D721Med (cell line): ENCODE data around the gene BRSK1.

Experiments
- DNase-seq: peaks from one replicate; pipeline ENCODE4 v3.0.0; 2011; ENCODE audit warnings: low spot score; ENCODE audit not compliant: insufficient read length
- FAIRE-seq: peaks from 2 replicates; lab custom pipeline; 2011; peaks lifted over from hg19 to GRCh38; lab: Jason Lieb, UNC
- TF ChIP-seq, protein P1 (sequence below): IDR thresholded peaks from 2 replicates; pipeline ENCODE4 v1.5.1; 2012; ENCODE audit warnings: mild to moderate bottlenecking, control low read depth; ENCODE audit not compliant: insufficient read depth; ENCODE audit errors: missing control alignments

Gene BRSK1

DNA sequence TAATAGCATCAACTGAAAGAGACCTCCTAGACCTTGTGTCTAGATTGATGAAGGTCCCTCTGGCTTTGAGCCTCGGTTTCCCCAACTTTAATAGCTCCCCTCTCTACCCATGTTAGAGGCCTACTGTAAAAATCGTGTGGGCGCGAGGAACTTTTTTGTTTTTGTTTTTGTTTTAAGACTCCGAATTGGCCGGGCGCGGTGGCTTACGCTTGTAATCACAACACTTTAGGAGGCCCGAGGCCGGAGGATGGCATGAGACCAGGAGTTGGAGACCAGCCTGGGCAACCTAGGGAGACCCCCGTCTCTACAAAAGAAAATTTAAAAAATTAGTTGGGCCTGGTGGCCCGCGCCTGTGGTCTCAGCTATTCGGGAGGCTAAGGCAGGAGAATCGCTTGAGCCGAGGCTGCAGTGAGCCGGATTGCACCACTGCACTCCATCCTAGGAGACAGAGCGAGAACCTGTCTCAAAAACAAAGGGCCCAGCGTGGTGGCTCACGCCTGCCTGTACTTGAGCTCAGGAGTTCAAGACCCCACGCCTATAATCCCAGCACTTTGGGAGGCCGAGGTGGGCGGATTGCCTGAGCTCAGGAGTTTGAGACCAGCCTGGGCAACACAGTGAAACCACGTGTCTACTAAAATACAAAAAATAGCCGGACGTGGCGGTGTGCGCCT lies 24.1 kb upstream of the BRSK1 start:
- FAIRE-seq = no peak
- TF ChIP-seq, protein P1, sequence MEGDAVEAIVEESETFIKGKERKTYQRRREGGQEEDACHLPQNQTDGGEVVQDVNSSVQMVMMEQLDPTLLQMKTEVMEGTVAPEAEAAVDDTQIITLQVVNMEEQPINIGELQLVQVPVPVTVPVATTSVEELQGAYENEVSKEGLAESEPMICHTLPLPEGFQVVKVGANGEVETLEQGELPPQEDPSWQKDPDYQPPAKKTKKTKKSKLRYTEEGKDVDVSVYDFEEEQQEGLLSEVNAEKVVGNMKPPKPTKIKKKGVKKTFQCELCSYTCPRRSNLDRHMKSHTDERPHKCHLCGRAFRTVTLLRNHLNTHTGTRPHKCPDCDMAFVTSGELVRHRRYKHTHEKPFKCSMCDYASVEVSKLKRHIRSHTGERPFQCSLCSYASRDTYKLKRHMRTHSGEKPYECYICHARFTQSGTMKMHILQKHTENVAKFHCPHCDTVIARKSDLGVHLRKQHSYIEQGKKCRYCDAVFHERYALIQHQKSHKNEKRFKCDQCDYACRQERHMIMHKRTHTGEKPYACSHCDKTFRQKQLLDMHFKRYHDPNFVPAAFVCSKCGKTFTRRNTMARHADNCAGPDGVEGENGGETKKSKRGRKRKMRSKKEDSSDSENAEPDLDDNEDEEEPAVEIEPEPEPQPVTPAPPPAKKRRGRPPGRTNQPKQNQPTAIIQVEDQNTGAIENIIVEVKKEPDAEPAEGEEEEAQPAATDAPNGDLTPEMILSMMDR = no peak
- DNase-seq = no peak

DNA sequence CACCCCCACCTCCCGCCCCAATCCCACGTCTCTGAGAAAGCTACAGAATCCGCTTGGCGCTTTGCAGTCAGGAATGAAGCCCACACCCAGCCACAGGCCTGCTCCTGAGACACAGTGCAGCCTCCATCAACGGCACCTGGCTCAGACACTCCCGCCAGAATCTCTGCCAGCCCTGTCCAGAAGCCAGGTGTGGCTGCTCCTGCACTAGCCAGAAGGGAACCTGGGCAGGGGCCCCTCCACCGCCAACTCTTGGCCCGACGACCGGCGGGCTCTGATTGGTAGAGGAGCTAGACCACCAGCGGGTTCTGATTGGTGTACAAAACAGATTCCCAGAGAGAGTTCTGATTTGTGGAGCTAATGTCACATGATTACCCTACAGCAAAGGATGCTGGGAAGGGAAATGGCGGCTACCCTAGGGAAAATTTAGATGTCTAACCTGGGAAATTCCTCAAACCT lies 22.1 kb upstream of the BRSK1 start:
- DNase-seq (no peak), FAIRE-seq (no peak)
- TF ChIP-seq, protein P1 = no peak

DNA sequence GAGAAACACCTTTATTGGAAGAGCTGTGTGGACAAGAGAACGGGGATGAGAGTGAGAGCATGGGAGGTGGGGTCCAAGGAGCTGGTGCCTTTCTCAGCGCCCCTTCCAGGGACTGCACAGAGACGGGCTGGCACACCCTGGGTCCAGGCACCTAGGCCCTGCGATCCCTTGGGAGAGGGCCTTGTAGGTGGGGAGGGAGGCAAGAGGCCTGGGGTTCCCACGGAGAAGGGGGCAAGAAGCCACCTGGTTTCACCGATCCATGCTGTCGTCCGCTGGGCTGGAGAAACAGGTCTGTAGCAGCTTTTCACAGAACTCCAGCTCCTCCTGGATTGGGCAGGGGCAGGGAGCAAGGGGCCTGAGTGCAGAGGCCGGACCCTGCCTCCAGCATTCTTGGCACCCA lies 21.4 kb upstream of the BRSK1 start:
- no peak for FAIRE-seq
- TF ChIP-seq, protein P1 = no peak
- DNase-seq = no peak

DNA sequence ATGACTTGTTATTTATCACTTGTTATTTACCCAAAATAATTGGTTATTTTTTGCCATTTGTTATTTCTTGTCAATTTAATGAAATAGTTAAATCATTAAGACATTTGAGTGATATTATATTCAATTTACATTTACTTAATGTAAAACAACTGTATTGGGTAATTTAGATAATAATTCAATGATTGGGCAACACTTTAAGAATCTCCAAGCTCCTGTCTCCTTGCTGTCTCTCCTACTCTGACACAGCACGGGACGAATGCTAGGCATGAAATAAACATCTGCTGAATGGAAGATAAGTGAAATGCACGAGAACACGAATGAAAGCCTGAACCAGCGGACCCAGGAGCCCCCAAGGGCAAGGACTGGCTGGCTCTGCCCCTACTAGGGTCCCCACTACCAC lies 19.3 kb upstream of the BRSK1 start:
- FAIRE-seq (no peak), DNase-seq (no peak)
- TF ChIP-seq, protein P1 = no peak

DNA sequence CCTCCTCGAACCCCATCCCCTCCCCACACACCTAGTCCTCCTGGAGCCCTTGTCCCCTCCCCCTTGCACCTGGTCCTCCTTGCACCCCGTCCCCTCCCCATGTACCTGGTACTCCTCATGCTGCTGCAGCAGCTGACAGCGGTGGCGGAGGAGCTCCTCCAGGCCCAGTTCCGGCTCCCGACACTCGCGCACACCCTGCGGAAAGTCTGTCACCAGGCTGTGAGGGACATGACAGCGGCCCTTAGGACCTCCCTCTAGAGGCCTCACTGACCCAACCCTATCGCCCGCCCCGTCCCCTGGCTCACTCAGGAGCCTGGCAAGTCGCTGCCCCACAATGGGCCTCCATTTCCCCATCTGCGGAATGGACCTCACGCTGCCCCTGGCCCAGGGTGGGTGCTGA lies 18.6 kb upstream of the BRSK1 start:
- TF ChIP-seq, protein P1 = no peak
- FAIRE-seq (no peak), DNase-seq (no peak)

DNA sequence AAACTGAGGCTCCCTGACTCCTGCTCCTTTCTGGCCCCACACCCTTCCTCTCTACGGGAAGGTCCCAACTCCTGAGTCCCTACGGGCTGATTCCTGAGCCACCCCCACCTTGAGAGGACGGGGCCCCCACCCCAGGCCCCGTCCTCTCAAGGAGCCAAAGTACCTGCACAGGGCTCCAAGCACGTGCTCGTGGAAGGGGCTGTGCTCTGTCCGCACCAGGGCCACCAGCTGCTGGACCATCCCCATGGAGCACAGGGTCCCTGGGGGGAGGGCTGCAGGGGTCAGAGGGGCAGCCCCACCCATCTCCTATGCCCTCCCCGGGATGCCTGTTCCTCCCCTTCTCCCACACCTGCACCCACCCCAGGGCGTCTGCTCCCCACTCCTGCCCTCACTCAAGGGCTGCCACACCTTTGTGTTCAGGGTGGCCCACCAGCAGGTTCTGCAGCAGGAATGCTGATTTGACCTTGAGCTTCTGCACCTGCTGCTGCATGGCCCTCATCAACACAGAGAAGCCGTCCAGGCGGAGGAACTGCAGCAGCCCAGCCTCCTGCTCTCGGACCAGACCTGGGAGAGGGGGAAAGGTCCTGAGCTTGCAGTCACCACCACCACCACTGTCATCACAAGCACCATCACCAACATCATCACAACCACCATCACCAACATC lies 17.9 kb upstream of the BRSK1 start:
- FAIRE-seq (no peak), DNase-seq (no peak)
- TF ChIP-seq, protein P1 = no peak

DNA sequence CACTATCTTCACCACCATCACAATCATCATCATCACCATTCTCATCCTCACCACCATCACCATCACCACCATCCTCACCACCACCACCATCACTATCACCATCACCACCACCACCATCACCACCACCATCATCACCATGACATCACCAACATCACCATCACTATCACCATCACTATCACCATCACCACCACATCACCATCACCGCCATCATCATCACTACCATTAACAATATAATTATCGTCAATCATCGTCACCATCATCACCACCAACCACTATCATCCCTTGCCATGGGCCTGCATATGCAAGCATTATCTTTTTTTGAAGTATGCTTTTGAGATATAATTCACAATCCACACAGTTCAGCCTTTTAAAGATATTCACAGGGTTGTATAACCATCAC lies 17.4 kb upstream of the BRSK1 start:
- FAIRE-seq = no peak
- DNase-seq = no peak
- TF ChIP-seq, protein P1 = no peak
